G401 (cell line): ENCODE results near the gene EFCAB6. TPM values are rescaled to one million over a fixed set of nuclear protein-coding genes. Genes with fewer than 3 reads are reported as not detected.

ENCODE experiments used
- DNase-seq: peaks from one replicate; pipeline ENCODE4 v3.0.0-alpha.2; 2015; ENCODE audit warnings: low spot score
- in situ Hi-C: cut with HindIII; loops from 2 replicates; pipeline ENCODE4 v1.10.0; 2016; ENCODE audit warnings: low sequenced_read_pairs, mixed read lengths
- total RNA-seq: library from RNA; depleted of rRNA; stranded (reverse); fragments of >200 nt; shearing (Covaris generic); gene quantifications from 2 replicates; pipeline ENCODE4 v1.2.3, GENCODE V29; 2014

EFCAB6 gene
- total RNA-seq, 1 experiment from 2014 or later = 0.54 TPM

- in situ Hi-C loops = no loop called here
- DNase-seq = no peak
These were observed 75.5 kb downstream of the EFCAB6 start for GRCh38 chr22:43736651-43737050.

DNA sequence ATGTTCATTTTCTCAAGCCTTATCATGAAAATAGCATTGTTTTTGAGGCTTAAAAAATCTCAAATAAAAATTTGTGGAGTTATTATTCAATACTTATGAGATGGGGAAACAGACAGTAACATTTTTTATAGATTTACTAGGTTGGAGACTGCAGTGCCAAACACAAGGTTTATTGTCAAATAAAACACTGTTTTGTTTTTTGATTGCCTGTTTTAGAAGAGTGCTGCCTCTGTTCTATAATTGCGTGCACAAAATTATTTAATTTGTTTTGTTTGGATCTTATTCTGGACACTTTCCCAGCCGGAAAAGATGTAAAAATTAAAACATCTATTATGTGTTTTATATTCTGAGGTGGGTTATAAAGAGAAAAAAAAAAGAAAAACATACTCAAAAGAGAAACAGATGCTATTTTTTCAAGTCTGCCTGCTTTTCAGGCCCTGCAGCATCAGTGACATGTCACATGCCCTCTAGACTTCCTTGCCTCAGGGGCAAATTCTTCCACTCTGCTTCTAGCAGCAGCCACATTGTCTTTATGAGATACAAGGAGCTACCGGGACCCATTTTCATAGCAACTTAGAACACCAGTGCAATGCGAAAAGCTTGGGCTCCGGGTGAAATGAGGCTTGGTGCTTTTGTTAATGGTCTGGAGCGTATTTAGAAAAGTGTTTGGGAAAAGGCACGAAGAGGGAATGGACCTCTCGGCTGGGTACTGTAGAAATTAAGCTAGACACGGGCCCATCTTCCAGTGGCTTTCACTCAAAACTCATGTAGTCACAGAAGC is 77.5 kb downstream of the EFCAB6 start:
- in situ Hi-C loops = no loop called here

GRCh38 chr22:43733138-43733537 is 79.0 kb downstream of the EFCAB6 start:
- in situ Hi-C loops = no loop called here
- no peak for DNase-seq

More for the DNA sequence above, 77.5 kb downstream of the EFCAB6 start:
- DNase-seq = no peak

DNA sequence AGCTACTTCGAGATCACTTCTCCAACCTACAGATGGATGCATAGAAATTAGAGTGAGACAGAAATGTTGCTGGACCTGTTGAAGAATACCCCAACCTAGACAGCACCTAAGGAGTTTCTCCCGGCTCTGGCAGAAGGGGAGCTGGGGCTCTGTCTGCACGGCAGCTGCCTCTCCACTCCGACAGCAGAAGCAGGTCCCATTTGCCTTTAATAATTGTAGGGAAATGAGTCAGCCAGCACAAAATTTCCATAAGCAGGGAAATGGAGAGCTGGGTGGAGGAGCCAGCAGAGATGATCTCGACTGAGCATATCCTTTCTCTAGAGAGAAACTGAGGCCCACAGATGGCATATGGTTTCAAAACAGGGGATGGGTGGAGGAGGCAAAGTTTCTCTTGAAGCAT is 80.1 kb downstream of the EFCAB6 start:
- no peak for DNase-seq
- in situ Hi-C loops = no loop called here

GRCh38 chr22:43726964-43727543 is 85.1 kb downstream of the EFCAB6 start:
- in situ Hi-C loops = no loop called here
- no peak for DNase-seq

DNA sequence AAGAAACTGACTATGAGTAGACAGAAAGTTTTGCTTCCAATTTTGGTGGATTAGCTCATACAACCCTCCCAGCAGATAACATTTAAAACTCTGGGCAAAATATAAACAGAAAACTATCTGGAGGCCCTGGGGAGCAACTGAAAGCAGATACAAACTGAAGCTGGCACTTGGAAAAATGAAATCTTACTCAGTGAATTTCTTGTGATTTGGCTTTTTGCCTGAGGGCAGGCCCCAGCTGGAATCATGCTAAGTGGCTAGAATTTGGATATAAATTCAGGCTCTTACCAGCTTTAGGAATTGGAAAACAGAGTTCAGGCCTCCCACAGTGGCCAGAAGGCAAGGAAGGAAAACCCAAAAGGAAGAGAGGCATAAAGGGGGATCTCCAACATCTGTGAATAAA is 85.8 kb downstream of the EFCAB6 start:
- in situ Hi-C loops = no loop called here

GRCh38 chr22:43723816-43724215 is 88.3 kb downstream of the EFCAB6 start:
- DNase-seq = no peak
- in situ Hi-C loops = no loop called here

More for the DNA sequence above, 85.8 kb downstream of the EFCAB6 start:
- no peak for DNase-seq

GRCh38 chr22:43722444-43722843 is 89.7 kb downstream of the EFCAB6 start:
- DNase-seq = no peak
- in situ Hi-C loops = no loop called here

- no peak for DNase-seq
- in situ Hi-C loops = no loop called here
These were observed 91.4 kb downstream of the EFCAB6 start for GRCh38 chr22:43720716-43721115.

- in situ Hi-C loops = no loop called here
- no peak for DNase-seq
These were observed 98.0 kb downstream of the EFCAB6 start for GRCh38 chr22:43714104-43714503.

DNA sequence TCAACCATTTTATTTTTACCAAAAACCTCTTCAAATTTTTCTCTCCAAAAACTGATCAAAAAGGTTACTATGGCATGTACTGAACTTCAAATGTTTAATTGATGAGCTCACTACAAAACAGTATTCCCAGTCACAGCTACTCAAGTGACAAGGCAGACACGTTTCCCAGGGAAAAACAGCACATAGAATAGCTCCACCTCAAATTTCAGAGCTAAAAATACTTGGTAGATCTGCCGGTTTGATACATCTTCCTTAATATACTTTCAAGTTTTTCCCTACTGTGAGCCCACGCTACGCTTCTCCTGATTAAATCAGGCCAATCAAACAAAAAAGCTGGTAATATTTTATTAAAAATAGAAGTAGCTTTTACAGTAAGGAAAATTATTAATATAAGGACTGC is 100.4 kb downstream of the EFCAB6 start:
- no peak for DNase-seq
- in situ Hi-C loops = no loop called here

- in situ Hi-C loops = no loop called here
- no peak for DNase-seq
These were observed 104.5 kb downstream of the EFCAB6 start for GRCh38 chr22:43707648-43708047.

DNA sequence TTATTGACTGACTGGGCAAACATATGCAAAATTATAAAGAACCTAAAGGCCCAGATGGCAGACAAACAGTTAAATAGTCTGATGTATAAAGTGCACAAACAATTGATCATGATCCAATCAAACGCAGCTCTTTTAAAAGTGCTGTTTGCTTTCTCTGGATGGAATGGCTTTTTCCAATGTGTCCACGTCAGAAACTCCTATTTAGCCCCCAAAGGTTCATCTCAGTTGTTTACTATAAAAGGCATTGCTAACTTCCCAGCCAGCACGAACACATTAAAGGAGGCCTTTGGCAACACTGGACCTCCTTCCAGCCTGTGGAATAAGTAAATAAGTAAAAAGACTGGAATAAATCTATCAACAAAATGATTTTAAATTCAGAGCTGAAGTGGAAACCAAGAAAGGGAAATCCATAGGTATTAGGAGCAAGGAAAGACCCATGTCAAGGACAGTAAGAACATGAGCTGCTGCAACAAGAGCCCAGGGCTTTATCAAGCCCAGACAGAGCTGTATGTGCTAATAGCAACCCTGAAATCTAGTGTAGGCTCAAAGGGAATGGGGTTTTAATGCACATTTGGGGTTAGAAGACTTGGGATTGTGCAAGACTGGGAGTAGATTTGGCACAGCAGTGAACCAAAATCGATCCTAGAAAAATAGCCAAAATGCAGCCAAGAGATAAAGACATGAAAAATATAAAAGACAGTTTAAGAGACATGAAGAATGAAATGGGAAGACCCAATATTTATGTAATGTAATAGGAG is 105.4 kb downstream of the EFCAB6 start:
- in situ Hi-C loops = no loop called here
- DNase-seq = no peak

DNA sequence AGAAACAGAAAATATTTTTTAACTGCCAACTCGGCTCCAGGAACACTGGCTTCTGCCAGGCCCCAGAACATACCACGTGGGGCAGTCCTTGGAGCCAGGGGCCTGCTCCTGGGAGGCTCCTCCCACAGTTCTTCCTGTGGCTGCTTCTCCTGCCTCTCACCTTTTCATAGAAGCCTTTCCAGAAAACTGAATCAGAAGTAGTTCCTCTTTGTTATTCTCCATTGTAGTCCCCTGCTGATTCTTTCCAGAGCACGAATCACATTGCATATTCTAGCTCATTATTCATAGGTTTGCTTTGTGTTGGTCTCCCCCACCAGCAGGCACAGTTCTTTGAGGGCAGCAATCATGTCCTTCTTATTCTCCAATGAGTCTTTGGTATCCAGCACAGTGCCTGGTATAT is 106.0 kb downstream of the EFCAB6 start:
- no peak for DNase-seq
- in situ Hi-C loops = no loop called here

GRCh38 chr22:43704051-43704450 is 108.1 kb downstream of the EFCAB6 start:
- no peak for DNase-seq
- in situ Hi-C loops = no loop called here

DNA sequence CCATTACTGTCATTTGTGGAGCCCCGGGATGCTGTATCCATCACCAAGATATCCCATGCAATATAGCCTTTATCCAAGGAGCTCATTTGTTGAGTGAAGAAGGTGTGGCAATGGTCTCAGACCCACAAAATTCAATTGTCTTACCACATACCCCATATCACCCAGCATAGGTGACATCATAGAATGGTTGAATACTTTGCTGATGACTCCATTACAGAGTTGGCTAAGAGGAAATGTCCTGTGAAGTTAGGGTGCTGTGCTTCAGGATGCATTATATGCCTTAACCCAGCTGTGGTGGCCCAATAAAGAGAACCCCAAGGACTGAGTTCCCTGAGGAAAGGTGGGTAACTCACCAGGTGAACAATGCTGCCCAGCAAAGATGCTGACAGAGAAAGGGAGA is 113.7 kb downstream of the EFCAB6 start:
- no peak for DNase-seq
- in situ Hi-C loops = no loop called here

DNA sequence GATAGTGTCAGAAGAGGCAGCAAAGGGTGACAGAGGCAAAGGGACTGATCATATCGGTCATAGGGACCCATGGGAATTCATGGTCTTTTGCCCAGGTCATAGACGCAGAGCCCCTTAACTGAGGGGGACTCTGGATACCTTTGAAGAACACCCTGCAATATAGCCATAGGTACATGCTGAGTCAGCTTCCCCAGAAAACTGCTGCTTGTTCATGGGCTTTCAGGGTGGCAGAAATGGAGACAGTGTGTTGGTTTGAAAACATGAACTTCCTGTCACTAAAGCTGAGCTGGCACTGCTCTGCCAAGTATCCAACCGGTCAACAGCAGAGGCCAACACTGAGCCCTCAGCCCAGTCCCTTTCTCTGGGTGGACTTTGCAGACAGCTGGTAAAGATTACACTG is 114.2 kb downstream of the EFCAB6 start:
- in situ Hi-C loops = no loop called here
- no peak for DNase-seq

DNA sequence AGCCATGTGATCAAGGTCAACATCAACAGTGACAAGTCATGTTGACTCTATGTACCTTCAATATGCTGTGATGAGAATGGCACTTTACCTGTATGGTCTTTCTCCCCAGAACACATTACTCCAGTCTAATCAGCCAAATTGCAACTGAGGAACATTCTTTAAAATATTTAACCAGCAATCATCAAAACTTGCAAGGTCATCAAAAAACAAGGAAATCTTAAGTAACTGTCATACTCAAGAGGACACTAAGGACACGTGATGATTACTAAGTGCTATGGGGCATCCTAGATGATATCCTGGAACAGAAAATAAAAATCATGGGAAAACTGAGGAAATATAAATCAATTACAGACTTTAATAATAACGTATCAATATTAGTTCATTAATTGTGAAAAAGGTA is 118.9 kb downstream of the EFCAB6 start:
- DNase-seq = no peak
- in situ Hi-C loops = no loop called here

DNA sequence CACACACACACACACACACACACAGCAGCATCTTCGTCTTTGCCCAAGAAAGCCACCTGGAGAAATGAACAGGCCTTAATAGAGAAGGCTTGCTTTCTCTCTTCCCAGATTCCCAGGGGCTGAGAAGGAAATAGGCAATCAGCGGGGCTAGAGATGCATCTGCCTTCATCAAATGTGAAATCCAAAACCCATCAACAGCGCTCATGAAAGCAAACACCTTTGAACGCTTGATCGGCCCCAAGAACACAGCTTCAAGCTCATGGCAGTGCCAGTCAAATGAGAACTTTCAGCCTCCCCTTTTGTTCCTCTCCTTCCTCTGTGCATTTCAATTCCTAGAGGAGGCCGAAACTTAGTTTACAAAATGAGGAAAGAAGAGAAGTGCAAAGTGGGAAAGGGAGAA is 122.7 kb downstream of the EFCAB6 start:
- DNase-seq = no peak

GRCh38 chr22:43682851-43683250 is 129.3 kb downstream of the EFCAB6 start:
- in situ Hi-C loops = no loop called here

More for the DNA sequence above, 122.7 kb downstream of the EFCAB6 start:
- in situ Hi-C loops = no loop called here

More at GRCh38 chr22:43682851-43683250, 129.3 kb downstream of the EFCAB6 start:
- no peak for DNase-seq
